GM12891 (cell line): Measurements from ENCODE around the gene EDN1.
A peak's percentile ranks its signal among the peaks of the same experiment; 100 is the strongest.
"Not testable (repeated sequence)": the region's sequence is repeated elsewhere in the genome, so short reads cannot be mapped to it uniquely, and the experiment has no call there.

Source experiments
- DNase-seq: peaks from one replicate; pipeline ENCODE4 v3.0.0; 2011; ENCODE audit warnings: low spot score; ENCODE audit not compliant: insufficient read length
- FAIRE-seq: peaks from 2 replicates; lab custom pipeline; 2011; peaks lifted over from hg19 to GRCh38; lab: Jason Lieb, UNC
- PAX5 ChIP-seq: IDR thresholded peaks from 2 replicates; pipeline ENCODE4 v1.6.1; 2011; ENCODE audit warnings: low read length, moderate library complexity, mild to moderate bottlenecking; ENCODE audit not compliant: insufficient read depth, severe bottlenecking
- POLR2A ChIP-seq: IDR thresholded peaks from 2 replicates; pipeline ENCODE4 v1.6.1; 2011; ENCODE audit warnings: low read depth, low read length, control low read depth
- POLR2AphosphoS5 ChIP-seq: IDR thresholded peaks from 2 replicates; pipeline ENCODE4 v1.6.1; 2011; ENCODE audit warnings: low read depth, low read length, control low read depth
- POU2F2 ChIP-seq: IDR thresholded peaks from 2 replicates; pipeline ENCODE4 v1.6.1; 2011; ENCODE audit warnings: low read depth, mild to moderate bottlenecking, control low read depth, low read length, moderate library complexity
- SPI1 ChIP-seq: IDR thresholded peaks from 2 replicates; pipeline ENCODE4 v1.6.1; 2011; ENCODE audit warnings: low read depth, low read length, control low read depth
- TAF1 ChIP-seq: IDR thresholded peaks from 2 replicates; pipeline ENCODE4 v1.6.1; 2011; ENCODE audit warnings: low read depth, low read length, control low read depth

The EDN1 gene

DNA sequence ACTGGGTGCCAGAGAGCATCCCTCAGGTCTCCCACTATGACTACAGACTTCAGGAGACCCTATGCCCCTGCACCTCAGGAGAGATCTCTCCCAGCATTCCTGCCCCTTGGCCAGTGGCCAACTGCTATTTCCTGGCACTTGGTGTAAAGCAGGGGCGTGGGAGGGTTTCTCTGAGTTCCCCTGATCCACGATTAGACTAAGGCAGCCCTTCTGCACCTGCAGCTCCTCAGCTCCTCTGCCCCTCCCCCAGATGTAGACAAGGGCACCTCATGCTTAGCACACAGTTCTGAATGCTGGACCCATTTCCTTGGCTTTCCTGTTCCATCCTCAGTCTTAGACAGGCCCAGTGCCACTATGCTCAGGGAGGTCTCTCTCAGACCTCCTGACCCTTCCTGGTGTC, 28.6 kb downstream of the EDN1 start:
- TF ChIP-seq POLR2A (no peak), PAX5 (no peak), TAF1 (no peak), SPI1 (no peak), POLR2AphosphoS5 (no peak), POU2F2 (no peak)
- DNase-seq (no peak), FAIRE-seq (no peak)

DNA sequence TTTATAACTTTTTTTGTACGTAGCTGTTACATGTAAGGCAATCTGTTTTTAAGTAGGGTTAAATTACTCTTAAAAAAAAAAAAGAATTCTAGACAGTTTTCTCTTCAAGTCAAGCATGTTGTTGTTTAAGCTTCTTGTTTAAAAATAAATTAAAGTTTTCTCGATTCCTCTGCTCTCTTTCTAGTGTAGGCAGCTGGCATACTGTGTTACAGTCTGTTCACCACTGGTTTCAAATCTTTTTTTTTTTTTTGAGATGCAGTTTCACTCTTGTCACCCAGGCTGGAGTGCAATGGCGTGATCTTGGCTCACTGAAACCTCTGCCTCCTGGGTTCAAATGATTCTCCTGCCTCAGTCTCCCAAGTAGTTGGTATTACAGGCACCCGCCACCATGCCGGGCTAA, 29.9 kb downstream of the EDN1 start:
- not testable (repeated sequence) for FAIRE-seq, DNase-seq

DNA sequence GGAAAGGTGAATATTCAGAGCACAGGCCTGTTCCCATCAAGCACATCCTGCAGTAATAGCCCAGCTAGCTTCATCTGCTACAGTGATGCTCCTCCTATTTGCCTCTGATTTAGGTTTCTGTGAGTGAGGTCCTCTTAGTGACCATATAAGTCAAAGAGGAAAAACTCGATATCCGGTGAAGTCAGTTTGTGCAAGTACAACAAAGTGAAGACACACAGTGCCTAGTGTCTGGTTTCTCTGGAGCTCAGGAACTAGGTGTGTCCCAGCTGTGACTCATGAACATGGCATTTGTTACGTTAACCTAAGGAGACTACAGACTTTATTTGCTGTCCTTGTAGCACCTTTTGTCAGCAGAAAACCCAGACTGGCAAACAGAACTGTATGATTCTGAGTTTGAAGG, 33.9 kb downstream of the EDN1 start:
- DNase-seq, result no peak
- FAIRE-seq, result no peak
- TF ChIP-seq POU2F2 (no peak), POLR2A (no peak), PAX5 (no peak), SPI1 (no peak), TAF1 (no peak), POLR2AphosphoS5 (no peak)

DNA sequence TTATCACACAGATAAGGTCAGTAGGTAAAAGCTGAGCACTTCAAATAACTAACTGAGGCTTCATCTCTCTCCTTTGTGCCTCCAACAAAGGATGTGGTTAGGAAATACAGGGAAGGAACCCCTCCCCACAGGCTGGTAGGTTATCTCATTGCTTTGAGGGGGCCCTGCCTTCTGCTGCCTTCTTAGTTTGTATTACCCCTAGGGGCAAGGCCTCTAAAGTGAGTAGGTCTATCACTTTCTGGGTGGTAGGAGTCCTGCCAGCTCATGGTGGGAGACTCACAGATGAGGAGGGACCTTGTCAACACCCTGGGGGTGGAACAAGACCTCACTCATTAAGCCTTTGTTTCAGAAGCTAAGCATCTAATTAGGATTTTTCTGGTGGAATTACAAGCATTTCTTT, 34.6 kb downstream of the EDN1 start:
- no peak for FAIRE-seq
- TF ChIP-seq POLR2AphosphoS5 (no peak), PAX5 (no peak), POU2F2 (no peak), POLR2A (no peak), SPI1 (no peak), TAF1 (no peak)

DNA sequence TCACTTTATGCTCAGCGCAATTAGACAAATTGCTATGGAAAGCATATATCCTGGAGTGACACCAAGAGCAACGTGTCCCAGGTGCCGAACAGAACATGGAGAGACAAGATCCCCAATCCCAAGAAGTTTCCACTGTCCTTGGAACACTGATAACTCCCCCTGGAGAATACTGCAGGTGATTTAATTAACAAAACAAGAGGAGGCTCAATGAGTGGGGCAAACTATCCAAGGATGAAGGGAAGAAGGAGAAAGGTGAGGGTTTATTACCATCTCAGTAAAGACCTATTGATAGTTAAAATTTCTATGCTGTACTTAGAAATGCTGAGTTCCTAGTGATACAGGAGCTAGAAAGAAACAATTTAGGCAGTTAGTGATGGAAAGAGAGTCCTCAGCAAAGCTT, 35.7 kb downstream of the EDN1 start:
- TF ChIP-seq TAF1 (no peak), POLR2AphosphoS5 (no peak), POU2F2 (no peak), PAX5 (no peak), SPI1 (no peak), POLR2A (no peak)
- DNase-seq (no peak), FAIRE-seq (no peak)

More for the DNA sequence above, 34.6 kb downstream of the EDN1 start:
- no peak for DNase-seq

DNA sequence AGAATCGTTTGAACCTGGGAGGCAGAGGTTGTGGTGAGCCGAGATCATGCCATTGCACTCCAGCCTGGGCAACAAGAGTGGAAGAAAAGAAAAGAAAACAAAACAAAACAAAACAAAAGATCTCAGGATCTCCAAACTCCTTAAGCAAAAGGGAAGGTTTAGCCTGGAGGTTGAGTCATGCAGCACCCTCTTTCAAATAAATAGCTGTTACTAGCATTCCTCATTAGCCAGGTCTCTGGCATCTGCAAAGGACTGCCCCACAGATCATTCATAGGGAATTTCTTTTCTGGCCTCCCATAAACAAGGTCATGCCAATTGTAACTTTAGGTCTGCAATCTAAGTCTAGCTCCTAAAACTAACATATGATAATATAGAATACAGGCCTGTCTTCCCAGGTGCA, 37.2 kb downstream of the EDN1 start:
- DNase-seq, result no peak
- no peak for FAIRE-seq
- TF ChIP-seq POLR2AphosphoS5, result no peak
- TF ChIP-seq PAX5, result no peak
- no peak for TF ChIP-seq POLR2A
- TF ChIP-seq POU2F2, result no peak
- TF ChIP-seq SPI1, result no peak
- TF ChIP-seq TAF1, result no peak

DNA sequence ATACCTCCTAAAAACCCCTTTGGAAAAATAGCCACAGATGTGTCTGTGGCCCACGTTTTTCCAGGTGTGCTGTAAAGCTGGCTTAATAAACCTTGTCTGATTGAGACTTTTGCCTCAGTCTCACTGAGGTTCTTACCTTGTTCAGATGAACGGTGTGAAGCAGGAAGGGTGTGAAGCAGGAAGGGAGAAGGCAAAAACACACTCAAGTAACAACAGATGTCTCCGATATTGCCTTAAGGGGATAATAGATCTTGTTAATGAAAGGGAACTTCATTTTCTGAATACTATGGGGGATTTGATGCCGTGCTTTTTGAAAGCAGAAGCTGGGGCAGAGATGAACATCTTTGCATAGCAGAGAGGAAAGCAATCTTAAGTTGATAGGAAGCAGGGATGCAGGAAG, 37.8 kb downstream of the EDN1 start:
- no peak for FAIRE-seq
- no peak for DNase-seq
- no peak for TF ChIP-seq TAF1
- no peak for TF ChIP-seq SPI1
- TF ChIP-seq PAX5, result no peak
- TF ChIP-seq POLR2AphosphoS5, result no peak
- no peak for TF ChIP-seq POLR2A
- no peak for TF ChIP-seq POU2F2

DNA sequence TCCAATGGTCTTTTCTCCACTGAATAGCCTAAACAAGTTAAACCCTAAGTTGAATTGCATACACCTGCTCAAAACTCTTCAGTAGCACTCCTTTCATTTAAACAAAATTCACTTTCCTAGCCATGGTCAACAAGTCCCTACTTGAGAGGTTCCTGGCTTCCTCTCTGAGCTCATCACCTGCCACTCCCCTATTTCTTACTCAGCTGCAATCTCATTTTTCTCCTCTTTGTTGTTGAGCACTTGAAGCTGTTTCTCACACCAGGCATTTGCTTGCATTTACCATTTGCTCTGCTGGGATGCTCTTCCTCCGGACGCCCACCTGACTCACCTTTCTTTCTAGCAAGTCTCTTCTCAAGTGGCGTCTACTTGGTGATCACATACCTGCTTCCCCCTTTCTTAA, 38.5 kb downstream of the EDN1 start:
- no peak for FAIRE-seq
- no peak for TF ChIP-seq TAF1
- TF ChIP-seq POU2F2, result no peak
- TF ChIP-seq SPI1, result no peak
- TF ChIP-seq PAX5, result no peak
- TF ChIP-seq POLR2AphosphoS5, result no peak
- TF ChIP-seq POLR2A, result no peak
- DNase-seq, result no peak

DNA sequence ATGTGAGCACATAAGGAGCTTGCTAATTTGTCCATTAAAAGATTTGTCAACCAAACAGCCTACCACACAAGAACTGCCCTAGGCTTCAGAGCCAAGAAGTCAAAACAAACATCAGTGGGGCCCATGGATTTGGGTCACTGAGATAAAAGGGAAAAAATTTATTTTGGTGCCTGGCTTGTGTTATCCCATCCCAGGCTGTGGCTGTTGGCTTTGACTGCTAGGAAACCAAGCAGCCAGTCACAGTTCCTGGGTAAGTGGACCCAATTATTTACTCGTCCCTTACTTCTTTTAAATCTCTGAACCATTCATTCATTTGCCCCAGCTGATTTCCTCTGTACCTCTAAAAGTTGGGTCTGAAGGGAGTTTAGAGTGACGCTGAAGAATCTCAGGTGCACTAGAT, 41.3 kb downstream of the EDN1 start:
- FAIRE-seq (no peak), DNase-seq (no peak)
- TF ChIP-seq POLR2A (no peak), SPI1 (no peak), TAF1 (no peak), POU2F2 (no peak), POLR2AphosphoS5 (no peak), PAX5 (no peak)

DNA sequence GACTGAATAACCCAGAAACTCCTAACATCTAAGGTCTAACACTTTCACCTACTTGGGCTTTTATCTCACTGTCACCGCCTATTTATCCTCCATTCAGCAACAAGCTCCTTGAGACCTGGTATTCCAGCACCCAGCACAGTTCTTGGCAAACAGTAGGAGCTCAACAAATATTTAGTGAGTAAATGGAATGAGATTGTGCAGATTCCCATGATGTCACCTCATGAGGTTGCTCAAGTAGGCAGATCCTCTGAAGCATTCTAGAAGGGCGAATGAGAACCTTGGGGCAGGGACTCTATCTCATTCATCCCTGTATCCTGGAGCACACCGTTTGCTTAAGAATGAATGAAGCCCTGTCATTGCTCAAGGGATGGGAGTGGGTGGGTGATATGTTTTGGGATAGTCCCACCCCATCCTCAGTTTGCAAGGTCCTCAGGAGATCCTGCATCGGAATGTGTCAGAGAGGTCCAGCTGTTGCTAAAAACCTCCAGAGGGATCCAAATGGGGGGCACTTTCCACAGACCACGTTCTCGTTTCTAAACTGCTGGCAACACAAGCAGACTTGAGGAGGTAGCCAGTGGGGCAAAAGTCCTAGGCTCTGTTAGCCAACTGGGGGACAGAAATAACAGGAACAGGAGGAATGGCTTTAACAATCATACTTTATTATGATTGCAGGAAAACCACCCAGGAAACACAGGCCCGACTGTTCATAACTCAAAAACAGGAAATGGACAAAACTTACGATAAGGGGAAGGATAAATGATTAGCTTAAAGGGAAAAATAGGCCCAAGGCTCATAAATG, 42.0 kb downstream of the EDN1 start:
- DNase-seq, result no peak
- FAIRE-seq, result no peak
- TF ChIP-seq SPI1 (0 out of 2 replicates have a peak, but pooled peaks have one; percentile 21), PAX5 (no peak), POLR2A (no peak), POU2F2 (no peak), TAF1 (no peak), POLR2AphosphoS5 (no peak)

DNA sequence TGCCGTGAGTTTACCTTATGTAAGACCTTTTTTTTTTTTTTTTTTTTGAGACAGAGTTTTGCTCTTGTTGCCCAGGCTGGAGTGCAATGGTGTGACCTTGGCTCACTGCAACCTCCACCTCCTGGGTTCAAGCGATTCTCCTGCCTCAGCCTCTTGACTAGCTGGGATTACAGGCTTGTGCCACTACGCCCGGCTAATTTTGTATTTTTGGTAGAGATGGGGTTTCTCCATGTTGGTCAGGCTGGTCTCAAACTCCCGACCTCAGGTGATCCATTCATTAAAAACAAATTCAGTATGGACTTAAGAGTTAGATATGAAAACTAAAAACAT, 42.6 kb downstream of the EDN1 start:
- DNase-seq, FAIRE-seq: not testable (repeated sequence)
